ENCODE data around the gene SIVA1. TPM values are rescaled to one million over a fixed set of nuclear protein-coding genes. Genes with fewer than 3 reads are reported as not detected.
A peak's percentile ranks its signal among the peaks of the same experiment; 100 is the strongest.
"Not testable (repeated sequence)": the region's sequence is repeated elsewhere in the genome, so short reads cannot be mapped to it uniquely, and the experiment has no call there.

Gene SIVA1
- total RNA-seq, 1 donor from 2014 or later: 54.4 TPM

DNA sequence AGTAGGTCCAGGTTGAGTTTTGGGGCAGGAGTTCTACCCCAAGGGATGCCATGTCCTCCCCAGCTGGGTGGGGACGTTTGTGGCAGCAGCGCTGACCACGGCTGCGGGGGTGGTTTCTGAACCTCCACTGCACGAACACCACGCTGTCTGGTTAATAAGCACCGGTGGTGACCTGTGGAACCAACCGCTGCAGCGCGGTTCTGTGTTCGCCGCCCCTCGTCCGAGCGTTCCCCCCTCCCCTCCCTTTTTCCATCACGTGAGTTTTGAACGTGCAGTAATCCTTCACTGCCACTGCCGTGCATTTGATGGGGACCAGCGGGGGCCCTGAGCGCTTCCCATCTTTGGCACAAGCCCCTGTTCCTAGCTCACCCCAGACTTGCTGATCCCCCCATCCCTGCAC is 35.3 kb upstream of the SIVA1 start:
- DNase-seq (ENCODE audit: missing footprints) (no peak), ATAC-seq (no peak)
- intact Hi-C loops (cut with DNase I): no loop called here

DNA sequence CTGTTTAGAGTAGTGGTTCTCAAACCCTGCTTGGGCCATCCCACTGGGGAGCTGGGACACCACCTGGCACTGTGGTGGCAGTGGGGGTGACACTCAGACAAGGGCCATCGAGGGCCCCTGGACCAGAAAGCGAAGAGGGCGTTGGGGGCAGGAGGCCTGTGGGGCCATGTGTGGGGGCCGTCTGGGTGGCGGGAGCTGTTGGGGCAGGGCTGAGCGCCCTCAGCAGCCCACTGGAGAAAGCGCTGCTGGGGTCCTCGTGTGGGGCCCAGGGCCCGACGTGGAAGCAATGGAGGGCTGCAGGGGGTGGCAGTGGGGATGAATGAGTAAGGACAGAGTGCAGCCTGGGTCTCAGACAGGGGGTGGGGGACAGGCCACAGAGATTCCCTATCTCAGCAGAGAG is 34.8 kb upstream of the SIVA1 start:
- DNase-seq (ENCODE audit: missing footprints) (no peak), ATAC-seq (no peak)
- intact Hi-C loops (cut with DNase I): no loop called here

DNA sequence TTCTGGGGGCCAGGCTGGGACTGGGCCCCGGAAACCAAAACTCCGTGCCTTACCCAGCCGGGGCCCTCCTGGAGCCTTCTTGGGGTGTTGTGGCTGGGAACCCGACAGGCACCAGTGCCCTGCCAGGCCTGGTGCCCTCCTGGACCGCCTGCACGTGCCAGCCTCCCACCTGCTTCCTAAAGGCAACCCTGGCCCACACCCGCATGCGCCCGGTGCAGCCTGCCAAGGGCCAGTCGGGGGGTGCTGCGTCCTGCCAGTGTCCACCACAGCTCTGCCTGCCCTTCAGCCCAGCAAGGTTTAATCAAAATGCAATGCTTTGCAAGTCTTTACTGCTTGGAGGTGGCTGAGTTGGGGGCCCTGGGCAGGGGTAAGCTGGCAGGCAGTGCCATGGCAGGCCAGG is 34.1 kb upstream of the SIVA1 start:
- no peak for ATAC-seq
- intact Hi-C loops (cut with DNase I): no loop called here
- no peak for DNase-seq (ENCODE audit: missing footprints)

DNA sequence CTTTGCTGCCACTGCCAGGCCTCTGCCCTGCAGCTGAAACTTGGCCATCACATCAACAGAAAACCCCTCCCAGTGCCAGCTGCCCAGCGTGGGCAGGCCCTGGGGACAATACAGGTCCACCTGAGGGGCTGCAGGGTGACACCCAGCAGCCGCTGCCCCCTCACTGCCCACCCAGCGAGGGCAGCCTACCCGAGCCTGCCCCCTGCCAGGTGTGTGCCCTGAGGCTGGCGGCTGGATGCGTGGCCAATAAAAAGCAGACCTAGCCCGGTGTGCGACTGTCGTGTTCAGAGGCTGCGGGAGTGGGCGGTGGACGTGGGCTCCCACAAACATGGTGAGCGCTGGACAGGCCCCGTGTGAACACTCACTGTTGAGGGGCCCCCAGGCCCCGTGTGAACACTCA is 33.6 kb upstream of the SIVA1 start:
- intact Hi-C loops (cut with DNase I): no loop called here
- ATAC-seq: no peak
- no peak for DNase-seq (ENCODE audit: missing footprints)

DNA sequence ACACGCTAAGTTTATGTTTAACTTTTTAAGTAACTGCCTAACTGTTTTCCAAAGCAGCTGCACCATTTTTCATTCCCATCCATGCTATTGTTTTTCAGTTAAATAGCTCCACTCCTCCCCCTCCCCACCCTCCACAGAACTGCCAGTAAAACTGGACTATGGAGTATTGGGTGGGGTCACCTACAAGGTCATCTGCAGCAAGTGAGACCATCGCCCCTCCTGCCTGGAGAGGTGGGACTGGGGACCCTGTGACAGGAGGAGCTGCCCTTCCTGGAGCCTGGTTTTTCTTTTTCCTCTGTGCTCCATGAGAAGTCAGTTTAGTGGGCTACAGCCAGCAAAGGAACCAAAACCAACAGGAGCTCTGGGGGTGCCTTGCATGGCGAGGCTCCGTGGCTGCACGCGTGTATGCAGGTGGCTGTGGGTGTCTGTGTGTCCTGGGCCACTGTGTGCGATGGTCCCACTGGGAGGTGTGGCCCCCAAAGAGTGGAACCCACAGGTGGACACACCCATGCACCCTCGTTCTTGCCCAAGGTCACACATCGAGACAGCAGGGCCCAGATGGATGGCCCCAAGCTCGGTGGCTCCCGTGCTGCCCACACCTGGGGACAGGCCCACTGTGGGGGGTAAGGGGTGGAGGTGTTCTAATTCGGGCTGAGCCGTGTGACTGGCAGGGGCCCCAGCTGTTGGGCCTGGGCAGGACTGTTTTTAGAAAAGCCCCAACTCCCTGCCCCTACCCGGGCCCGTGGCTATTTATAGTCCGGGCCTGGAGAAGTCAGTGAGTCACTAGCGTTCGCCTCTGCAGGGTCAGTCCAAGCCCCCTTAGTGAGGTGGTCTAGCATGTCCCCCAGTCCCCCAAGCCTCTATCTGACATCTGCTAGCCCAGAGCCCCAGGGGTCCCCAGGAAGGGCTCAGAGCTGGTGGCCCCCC is 31.2 kb upstream of the SIVA1 start:
- DNase-seq (ENCODE audit: missing footprints) (no peak), ATAC-seq (peak; percentile 50)
- intact Hi-C loops (cut with DNase I): loop anchor here (10.0 kb wide), 1 partner anchor 753 kb away; the partner anchor contains the start of gene CRIP2

DNA sequence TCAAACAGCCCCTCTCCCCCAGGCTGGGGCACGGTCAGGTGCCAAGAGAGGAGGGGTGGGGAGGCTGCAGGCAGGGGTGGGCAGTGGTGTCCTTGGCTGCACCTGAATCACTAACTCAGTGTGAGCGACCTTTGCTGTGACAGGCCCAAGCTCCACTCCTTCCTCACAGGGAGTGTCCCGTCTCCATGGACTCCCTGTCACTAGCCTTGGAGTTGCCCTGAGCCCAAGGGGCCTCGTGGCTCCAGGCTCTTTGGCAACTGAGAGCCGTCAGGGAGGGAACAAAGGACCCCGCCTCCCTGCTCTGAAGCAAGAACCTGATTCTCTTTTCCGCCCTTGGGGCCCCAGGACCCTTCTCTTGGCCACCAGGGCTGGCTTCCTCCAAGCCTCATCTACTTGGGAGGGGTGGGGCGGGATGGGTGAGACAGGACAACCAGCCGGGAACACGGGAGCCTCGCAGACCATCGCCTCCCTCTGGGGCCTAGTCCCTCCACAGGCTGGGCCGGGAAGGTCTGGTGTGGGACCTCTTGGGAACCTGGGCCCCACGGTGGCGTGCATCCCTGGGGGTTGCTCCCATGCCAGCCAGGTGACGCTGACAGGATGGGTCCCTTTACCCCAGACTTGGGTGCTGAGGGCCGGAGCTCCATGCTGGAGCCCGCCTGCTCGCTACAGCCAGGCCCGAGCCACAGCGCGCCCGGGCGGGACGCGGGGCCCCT is 29.9 kb upstream of the SIVA1 start:
- ATAC-seq (no peak), DNase-seq (ENCODE audit: missing footprints) (no peak)
- intact Hi-C loops (cut with DNase I): loop anchor here (10.0 kb wide), 1 partner anchor 752 kb away; the partner anchor contains the start of gene CRIP2

DNA sequence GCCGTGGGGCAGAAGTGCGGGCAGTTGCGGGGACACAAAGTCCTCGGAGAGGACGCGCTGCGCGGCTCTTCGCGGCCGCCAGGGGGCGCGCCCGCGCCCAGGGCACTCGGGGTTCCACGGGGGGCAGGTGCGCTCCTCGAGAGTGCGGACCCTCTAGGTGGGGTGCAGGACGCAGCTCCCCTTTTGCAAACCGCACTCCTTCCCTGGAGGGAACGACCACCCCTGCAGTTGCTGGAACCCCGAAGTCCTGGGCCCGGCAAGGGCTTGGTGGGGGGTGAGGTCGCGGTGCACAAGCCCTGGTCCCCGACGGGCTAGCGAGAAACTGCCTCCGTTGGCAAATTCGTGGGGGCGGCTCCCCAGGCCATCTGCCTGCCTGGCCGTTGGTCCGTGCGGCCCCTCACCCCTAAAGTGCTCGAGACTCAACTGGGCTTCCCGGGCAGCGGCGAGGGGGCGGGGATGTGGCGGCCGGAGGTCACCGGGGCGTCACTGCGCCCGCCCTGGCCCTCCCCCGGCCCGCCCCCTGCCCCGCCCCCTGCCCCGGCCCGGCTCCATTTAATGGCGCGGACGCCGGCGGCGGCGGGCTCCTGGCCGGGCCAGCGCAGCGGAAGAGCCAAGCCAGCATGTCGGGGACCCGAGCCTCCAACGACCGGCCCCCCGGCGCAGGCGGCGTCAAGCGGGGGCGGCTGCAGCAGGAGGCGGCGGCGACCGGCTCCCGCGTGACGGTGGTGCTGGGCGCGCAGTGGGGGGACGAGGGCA is 29.1 kb upstream of the SIVA1 start, which contains the start of gene ADSS1:
Gene ADSS1 (plus strand): TSS at position 579 of the 756 bp plus-strand sequence. CDS start 42 bp downstream, at position 621.
- ATAC-seq (peak; percentile 62), DNase-seq (ENCODE audit: missing footprints) (peak; percentile 92)
- intact Hi-C loops (cut with DNase I): loop anchor here (1.0 to 10.0 kb wide), 3 partner anchors 29 to 751 kb away; partner anchors contain the start of genes CRIP2 and SIVA1

DNA sequence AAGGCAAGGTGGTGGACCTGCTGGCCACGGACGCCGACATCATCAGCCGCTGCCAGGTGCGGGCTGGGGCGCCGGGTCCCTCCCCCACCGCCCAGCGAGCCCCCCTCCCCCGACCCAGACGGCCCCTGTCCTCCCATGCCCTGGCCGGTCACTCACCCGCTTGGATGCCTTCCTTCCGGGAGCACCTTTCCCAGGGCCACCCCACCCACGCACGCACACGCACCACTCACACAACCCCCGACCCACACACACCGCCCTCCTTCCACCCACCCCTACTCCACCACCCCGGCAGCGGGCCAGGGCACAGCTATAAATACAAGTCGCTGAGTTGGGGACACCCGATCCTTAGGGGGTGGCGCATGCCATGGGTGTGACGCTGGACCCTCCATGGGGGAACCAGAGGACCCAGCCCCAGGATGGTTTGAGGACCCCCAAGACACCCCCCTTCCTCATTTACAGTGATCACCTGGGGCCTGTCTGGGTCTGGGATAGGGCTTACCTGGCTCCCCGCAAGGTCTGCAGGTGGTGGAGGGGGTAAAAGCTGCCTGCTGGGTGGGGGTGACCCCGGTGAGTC is 28.5 kb upstream of the SIVA1 start:
- intact Hi-C loops (cut with DNase I): loop anchor here (1.0 to 10.0 kb wide), 3 partner anchors 28 to 750 kb away; partner anchors contain the start of genes CRIP2 and SIVA1
- peak; percentile 45 for ATAC-seq
- peak; percentile 88 for DNase-seq (ENCODE audit: missing footprints)

DNA sequence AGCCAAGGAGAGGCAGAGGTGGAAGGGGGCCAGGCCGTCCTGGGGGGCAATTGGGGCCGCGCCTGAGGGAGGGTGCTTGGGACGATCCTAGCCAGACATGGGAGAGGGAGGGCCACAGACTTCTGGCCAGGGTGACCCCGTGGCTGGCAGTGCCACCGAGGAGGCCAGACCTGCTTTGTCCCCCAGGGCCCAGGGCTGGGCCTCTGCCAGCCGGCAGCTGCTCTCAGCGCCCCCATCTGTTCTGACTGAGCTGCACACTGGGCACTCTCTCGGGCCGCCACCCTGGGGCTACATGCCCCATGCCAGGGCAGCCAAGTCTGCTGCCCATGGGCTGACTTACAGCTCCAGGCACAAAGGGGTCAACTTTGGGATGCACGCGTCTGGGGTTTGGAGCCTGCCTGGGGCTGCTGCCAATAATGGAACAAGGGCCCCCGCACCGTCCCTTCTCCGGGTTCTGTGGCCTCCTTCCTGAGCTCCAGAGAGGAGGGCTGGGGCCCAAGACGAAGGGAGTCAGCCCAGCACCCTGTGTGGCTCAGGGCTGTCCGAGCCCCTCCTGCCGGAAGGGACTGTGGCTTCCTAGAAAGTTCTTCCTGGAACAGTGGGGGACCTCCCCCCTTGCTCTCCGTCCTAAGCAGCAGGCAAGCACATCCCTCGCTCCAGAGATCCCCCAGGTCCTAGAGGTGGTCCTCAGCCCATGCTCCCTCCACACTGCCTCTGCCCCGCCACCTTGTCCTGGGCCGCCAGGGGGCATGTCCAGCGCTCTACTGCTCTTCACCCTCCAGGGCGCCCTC is 27.8 kb upstream of the SIVA1 start:
- peak; percentile 52 for ATAC-seq
- no peak for DNase-seq (ENCODE audit: missing footprints)
- intact Hi-C loops (cut with DNase I): loop anchor here (1.0 to 10.0 kb wide), 3 partner anchors 28 to 750 kb away; partner anchors contain the start of genes CRIP2 and SIVA1

DNA sequence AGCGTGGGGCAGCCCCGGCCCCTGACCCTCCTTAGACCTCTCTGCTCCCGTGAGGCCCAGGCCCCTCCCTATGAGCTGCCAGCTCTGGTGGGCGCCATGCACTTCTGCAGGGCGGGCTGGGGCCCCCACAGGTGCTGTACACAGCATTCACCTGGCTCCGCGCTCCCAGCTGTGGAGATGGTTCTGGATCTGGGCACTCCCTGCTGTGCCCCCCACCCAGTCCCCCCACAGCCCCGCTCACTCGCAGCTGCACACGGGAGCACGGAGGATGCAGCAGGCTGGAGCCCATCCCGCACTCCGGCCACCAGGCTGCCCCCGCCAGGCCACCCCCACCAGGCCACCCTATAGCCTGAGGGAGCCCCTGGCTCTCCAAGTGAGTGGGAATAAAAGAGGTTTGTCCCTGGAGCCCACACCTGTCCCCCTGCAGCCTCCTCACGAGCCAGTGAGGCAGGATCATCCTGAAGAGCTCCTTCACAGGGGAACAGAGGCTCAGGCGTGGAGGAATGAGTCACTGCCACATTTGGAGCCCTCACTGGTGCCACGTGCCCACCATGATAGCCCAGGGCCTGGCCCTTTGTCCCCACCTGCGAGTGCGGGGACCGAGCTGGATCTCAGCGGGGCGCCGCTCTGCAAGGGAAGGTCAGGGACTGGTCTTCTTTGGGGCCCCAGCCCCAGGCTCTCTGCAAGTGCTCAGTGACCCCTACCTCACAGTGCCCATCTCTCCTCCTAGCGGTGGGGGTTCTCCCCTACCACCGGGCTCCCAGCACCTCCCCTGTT is 27.0 kb upstream of the SIVA1 start:
- intact Hi-C loops (cut with DNase I): loop anchor here (2.0 to 10.0 kb wide), 2 partner anchors 27 to 749 kb away; partner anchors contain the start of genes CRIP2 and SIVA1
- DNase-seq (ENCODE audit: missing footprints): no peak
- no peak for ATAC-seq

DNA sequence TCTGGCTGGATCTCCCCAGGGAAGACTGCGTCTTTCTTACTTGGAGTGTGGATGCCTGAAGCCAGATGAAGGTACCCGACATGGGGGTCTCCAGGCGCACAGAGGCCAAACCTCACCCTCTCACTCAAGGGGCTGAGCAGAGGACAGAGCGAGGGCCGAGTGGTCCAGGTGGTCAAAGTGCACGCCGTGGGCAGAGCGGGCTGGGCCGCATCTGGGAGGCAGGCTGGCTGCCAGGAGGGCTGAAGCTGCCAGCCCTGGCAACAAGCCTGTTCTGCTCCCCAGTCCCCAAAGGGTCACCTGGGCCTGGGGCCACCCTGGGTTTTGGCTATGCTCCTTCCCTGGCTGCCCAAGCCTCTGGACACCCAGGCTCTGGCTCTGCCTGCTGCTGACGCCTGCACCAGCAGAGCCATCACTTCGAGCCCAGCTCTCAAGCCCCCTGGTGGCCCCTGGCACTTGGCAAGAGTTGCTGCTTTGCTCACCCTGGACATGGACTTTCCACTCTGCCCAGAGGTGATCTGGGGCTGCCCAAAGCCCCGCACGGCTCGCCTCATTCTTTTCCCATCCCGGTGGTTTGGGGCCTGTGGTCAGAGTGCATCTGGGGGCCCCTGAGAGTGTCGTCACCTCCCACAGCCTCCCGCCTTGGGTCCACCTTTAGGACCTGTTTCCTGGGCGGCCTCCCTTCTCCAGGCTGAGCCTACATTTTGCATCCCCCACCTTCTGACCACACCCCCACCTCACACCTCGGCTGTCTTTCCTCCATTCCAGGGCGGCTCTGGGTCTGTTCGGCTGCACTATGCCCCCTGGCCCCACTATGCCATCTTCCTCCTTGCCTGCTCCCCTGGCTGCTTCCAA is 26.1 kb upstream of the SIVA1 start:
- DNase-seq (ENCODE audit: missing footprints): no peak
- intact Hi-C loops (cut with DNase I): loop anchor here (10.0 kb wide), 1 partner anchor 748 kb away; the partner anchor contains the start of gene CRIP2
- no peak for ATAC-seq

DNA sequence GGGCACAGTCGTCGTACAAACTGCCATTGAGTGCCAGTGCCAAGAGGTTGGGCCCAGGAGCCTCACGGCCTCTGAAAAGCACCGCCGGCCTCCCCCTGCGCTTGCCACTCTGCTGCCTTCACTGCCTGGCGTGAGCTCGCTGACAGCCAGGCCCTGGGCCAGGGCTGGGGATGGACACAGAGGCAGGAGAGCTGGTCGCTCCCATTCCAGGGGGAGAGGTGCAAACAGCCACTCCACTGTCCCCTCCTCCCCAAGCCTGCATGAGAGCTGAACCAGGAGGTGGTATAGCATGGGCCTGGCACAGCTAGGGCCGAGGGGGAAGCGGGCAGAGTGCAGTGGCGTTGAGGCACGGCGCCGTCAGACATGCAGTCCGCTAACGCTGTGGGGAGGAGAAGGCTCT is 24.3 kb upstream of the SIVA1 start:
- no peak for ATAC-seq
- intact Hi-C loops (cut with DNase I): loop anchor here (10.0 kb wide), 1 partner anchor 746 kb away; the partner anchor contains the start of gene CRIP2

DNA sequence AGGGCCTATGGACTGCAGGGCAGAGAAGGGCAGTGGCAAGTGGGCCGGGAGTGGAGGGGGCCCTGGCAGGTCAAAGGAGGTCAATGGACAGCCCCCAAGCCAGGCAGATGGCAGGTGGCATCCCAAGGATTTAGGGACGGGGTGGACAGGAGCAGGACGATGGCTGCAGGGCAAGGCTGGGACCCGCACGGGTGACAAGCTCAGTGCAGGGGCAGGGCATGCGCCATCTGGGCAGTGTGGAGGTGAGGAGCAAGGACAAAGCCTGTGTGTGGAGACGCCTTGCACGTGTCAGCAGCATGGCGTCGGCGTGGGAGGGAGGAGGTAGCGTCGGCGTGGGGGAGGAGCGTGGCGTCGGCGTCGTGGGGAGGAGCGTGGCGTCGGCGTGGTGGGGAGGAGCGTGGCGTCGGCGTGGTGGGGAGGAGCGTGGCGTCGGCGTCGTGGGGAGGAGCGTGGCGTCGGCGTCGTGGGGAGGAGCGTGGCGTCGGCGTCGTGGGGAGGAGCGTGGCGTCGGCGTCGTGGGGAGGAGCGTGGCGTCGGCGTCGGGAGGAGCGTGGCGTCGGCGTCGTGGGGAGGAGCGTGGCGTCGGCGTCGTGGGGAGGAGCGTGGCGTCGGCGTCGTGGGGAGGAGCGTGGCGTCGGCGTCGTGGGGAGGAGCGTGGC is 23.6 kb upstream of the SIVA1 start:
- ATAC-seq; DNase-seq (ENCODE audit: missing footprints): not testable (repeated sequence)
- intact Hi-C loops (cut with DNase I): loop anchor here (10.0 kb wide), 1 partner anchor 745 kb away; the partner anchor contains the start of gene CRIP2

More for the DNA sequence above, 24.3 kb upstream of the SIVA1 start:
- no peak for DNase-seq (ENCODE audit: missing footprints)

DNA sequence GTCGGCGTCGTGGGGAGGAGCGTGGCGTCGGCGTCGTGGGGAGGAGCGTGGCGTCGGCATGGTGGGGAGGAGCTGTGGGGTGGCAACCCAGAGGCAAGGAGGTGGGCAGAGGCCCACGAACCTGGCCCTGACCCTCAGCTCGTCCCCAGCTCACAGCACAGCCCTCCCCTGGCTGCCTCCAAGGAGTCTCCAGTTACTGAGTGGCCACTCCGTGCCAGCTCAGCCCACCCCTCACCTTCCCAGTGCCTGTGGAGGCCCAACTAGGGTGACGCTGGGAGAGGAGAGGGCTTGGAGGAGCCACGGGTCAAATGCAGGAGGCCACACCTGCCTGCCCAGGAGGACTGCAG is 23.1 kb upstream of the SIVA1 start:
- intact Hi-C loops (cut with DNase I): loop anchor here (10.0 kb wide), 1 partner anchor 745 kb away; the partner anchor contains the start of gene CRIP2
- ATAC-seq (no peak), DNase-seq (ENCODE audit: missing footprints) (no peak)

DNA sequence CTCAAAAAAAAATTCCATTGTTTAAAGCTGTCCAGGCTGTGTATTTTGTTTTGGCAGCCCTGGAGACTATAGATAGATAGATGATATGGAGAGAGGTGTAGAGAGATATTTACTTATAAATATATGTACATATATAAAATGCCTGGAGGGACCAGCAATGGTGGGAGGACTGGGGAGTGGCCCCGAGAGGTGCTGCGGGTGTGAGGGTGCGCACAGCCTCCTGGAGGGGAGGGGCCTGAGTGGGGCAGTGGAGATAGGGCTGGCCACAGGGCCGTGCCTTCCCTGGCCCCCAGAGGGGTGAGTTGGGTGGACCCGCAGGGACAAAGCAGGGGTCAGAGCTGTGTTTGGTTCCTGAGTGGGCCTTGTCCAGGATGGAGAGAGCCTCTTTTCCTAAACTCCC is 22.5 kb upstream of the SIVA1 start:
- ATAC-seq: no peak
- intact Hi-C loops (cut with DNase I): no loop called here
- DNase-seq (ENCODE audit: missing footprints): no peak
